ENCODE results near the gene ZDHHC7. TPM values are rescaled to one million over a fixed set of nuclear protein-coding genes. Genes with fewer than 3 reads are reported as not detected.
A peak's percentile ranks its signal among the peaks of the same experiment; 100 is the strongest.

Gene ZDHHC7
- total and polyA plus RNA-seq, 9 of the 15 experiments (the other 6 are each of a cell fraction or from before 2014, with no cell fraction given): 1.7 to 49.7 (median 37.4) TPM

DNA sequence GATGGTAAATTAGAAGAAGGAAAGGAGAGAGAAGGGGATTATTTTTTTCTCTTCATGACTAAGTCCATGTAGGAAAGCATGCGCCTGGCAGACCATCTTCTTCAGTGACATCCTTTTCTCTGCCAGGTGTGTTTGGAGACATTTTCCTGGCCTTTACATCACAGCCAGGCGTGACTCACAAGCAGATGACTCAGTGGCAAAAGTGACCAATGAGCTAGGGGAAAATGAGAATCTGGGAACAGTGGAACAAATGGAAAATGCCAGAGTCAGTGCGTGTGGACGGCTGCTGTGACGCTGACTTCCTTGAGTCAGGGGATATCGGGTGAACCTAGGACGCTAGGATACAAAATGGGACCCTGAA is 25.7 kb upstream of the ZDHHC7 start (continued):
- TF ChIP-seq ZFX (CRISPR knock-in tag; IDR thresholded peaks at IDR 0.05): no peak
- TF ChIP-seq ZNF274 (IDR thresholded peaks at IDR 0.05; ENCODE audit: borderline replicate concordance, low read depth, low read length): no peak
- no peak for TF ChIP-seq FOXP1 (CRISPR knock-in tag; IDR thresholded peaks at IDR 0.05)
- peak; percentile 87 for TF ChIP-seq JUND (IDR thresholded peaks at IDR 0.05; ENCODE audit: borderline replicate concordance, low read depth, low read length)
- TF ChIP-seq JUND (tag; IDR thresholded peaks at IDR 0.05; ENCODE audit: borderline replicate concordance, low read depth, low read length): peak; percentile 69; the same call in 2 of the 3 replicates
- no peak for TF ChIP-seq ZNF165 (CRISPR knock-in tag; IDR thresholded peaks at IDR 0.05; ENCODE audit: borderline replicate concordance)
- 0 out of 2 replicates have a peak, but pooled peaks have one; percentile 28 for TF ChIP-seq SMARCA4 (IDR thresholded peaks at IDR 0.05)
- TF ChIP-seq, protein P1, sequence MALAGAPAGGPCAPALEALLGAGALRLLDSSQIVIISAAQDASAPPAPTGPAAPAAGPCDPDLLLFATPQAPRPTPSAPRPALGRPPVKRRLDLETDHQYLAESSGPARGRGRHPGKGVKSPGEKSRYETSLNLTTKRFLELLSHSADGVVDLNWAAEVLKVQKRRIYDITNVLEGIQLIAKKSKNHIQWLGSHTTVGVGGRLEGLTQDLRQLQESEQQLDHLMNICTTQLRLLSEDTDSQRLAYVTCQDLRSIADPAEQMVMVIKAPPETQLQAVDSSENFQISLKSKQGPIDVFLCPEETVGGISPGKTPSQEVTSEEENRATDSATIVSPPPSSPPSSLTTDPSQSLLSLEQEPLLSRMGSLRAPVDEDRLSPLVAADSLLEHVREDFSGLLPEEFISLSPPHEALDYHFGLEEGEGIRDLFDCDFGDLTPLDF (CRISPR knock-in tag; IDR thresholded peaks at IDR 0.05): no peak
- TF ChIP-seq JUN (IDR thresholded peaks at IDR 0.05; ENCODE audit: borderline replicate concordance, low read depth, low read length): peak; percentile 92
- no peak for TF ChIP-seq JUN (CRISPR knock-in tag; IDR thresholded peaks at IDR 0.05; ENCODE audit: borderline replicate concordance)
- no peak for TF ChIP-seq ZNF699 (CRISPR knock-in tag; IDR thresholded peaks at IDR 0.05; ENCODE audit: insufficient replicate concordance)
- no peak for TF ChIP-seq ETV6 (IDR thresholded peaks at IDR 0.05; ENCODE audit: borderline replicate concordance in 1 of 2, low read depth in 2 of 2, low read length in 1 of 2)
- no peak for TF ChIP-seq ETV6 (CRISPR knock-in tag; IDR thresholded peaks at IDR 0.05; ENCODE audit: borderline replicate concordance)

All from K562 (cell line).